ENCODE measurements around the gene FREM2.

Gene FREM2

GRCh38 chr13:38830442-38831045 is 143.7 kb downstream of the FREM2 start:
- no peak for DNase-seq

- no peak for DNase-seq
Measured at GRCh38 chr13:38844581-38844980, 157.7 kb downstream of the FREM2 start.

GRCh38 chr13:38848360-38848759 is 161.5 kb downstream of the FREM2 start:
- no peak for DNase-seq

- DNase-seq = no peak
Measured at GRCh38 chr13:38849315-38849714, 162.4 kb downstream of the FREM2 start.

DNA sequence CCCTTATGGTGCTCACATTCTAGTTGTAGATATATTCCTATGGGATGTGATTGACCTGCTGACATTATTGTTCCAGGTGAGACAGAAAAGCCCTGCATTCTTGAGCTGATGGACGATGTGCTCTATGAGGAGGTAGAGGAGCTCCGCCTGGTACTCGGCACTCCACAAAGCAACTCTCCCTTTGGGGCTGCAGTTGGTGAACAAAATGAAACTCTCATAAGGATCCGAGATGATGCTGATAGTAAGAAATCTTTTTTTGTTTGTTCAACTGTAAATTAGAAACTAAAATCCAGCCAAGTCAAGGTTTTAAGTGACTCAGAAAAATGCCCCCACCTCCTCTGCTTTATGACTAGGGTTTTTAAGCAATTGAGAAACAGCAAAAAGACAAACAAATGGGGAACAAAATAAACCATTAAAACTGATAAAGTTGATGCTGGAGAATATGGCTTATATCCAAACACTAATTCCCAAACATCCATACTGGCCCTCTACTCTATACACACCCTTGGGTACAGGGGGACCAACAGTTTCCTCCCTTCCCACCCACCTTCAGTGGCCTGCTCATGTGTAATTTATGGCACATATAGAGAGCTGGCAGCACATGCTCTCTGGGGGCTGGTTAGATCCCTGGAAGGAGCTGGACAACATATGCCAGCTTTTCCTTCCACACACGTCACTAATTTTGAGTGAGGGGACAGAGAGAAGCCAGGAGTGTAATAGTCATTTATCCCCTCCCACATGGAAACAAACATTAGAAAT is 164.2 kb downstream of the FREM2 start:
- no peak for DNase-seq

DNA sequence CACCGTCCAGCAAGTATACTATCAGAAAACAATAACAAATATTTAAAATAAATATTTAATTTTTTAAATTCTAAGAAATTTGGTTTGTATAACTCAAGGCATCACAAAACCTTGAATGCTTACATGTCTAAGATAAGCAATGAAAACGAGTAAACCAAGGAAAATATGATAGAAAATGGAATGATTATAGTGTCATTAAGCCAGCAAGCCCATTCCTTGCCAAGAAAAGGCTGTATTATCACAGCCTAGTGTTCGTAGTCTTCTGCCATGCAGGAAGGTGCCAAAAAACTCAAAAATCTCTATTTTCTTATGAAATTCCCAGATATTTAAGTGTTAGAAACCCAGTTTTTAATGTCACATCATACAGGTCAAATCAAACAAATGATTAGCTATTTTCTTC is 167.3 kb downstream of the FREM2 start:
- no peak for DNase-seq

DNA sequence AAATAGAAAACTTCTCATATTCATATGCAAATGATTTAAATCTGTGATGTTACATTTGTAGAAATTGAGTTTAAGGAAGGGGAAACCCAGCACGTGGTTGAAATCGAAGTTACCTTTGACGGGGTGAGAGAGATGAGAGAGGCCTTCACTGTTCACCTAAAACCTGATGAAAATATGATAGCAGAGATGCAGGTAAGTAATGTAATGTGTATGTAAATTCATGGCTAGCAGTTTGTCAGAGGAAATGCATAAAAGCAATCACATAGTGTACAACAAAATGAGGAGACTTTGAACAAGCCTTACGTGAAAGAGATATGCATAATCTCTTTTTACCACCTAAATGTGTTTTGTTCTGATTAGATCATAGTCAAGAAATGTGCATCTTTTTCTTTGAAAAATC is 169.2 kb downstream of the FREM2 start:
- no peak for DNase-seq

- DNase-seq = no peak
Measured at GRCh38 chr13:38862443-38862842, 175.6 kb downstream of the FREM2 start.

DNA sequence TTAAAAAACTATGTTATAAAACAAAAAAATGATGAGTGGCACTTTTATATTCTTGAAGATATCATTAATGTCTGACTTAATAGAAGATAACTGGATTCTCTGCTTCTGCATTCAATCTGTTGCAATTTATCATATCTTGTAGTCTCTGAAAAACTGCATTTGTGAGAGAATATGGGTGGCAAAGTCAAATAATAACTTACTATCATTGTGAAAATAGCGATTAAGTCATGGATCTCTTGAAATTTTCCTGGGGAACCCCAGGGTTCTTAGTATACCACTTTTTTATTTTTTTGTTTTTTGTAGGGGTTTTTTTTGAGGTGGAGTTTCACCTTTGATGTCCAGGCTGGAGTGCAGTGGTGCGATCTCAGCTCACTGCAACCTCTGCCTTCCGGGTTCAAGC is 176.7 kb downstream of the FREM2 start:
- DNase-seq = no peak

- no peak for DNase-seq
Measured at GRCh38 chr13:38866649-38867048, 179.8 kb downstream of the FREM2 start.

GRCh38 chr13:38868399-38868798 is 181.5 kb downstream of the FREM2 start:
- no peak for DNase-seq

GRCh38 chr13:38868870-38869269 is 182.0 kb downstream of the FREM2 start:
- no peak for DNase-seq

DNA sequence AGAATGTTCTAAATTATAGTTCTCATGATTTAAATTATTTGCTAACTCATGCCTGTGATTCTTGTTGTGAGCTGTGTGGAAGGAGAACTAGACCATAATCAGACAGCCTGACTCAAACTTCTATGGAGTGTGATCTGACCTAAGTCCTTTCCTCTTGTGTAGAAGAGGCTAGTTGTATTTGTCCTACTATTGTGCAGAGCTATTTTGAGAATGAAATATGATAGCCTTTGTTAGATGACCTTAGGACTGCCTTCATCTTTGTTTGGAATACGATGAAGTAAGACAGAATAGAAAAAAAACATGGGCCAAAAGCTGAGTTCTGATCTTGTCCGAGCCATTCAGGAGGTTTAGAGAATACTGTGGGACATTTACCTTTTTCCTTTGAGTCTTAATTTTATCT is 184.4 kb downstream of the FREM2 start:
- no peak for DNase-seq

DNA sequence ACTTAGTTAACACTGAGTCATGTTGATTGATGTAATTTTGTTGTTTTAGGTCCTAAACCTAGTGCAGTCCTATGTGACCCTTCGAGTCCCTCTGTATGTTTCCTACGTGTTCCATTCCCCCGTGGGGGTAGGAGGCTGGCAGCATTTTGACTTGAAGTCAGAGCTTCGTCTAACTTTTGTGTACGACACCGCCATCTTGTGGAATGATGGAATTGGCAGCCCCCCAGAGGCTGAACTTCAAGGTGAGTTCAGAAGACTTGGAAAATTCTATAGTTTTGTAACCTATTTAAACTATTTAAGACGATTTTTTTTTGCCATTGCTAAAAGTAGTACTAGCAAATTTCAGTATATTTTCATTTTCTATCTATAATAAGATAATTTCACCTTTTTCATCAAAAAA is 185.8 kb downstream of the FREM2 start:
- DNase-seq = peak; percentile 17

DNA sequence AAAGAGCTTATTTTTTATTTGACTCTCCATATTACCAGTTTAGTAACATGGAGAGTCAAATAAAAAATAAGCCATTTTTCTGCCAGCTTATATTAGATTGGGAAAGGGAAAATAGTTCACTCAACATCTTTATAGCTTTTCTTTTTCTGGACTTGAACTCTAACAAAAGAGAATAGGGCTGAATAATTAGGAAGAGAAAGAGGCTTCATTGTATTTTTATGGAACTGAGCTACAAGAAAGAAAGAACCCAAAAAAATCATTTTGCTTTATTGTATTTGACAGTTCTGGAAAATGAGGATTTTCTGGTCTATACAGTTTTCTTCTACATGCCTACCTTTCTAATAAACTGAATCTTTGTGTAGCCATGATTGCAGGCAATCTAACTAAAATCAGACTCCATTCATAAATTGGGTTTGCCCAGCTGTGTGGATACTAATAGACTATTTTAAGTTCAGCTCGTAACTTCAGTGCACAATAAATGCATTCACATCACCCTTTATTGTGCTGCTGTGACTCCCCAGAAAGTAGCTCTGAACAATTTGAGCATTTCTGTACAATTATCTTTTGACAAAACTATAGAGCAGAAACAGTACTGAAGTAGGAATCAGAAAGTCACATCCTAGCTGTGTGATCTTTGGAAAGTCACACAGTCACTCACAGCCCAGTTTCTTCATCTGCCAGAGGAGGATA is 188.5 kb downstream of the FREM2 start:
- no peak for DNase-seq

DNA sequence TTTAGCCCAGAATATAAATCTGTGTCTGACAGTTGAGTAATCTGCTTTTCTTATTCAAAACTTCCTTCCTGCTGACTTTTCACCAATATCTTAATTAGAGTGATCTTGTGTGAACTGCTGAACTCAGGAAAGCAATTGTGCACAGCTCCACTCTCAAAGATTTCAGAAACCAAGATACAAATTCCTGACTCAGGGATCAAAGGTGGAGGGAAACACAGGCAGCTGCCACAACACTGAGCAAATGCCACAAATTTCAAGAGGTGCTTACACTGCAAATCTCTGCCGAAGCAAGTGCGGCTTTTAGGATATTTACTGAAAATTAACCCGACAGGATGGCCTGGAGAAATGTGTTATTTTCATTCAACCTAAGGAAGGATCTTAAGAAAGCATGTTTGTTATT is 192.4 kb downstream of the FREM2 start:
- no peak for DNase-seq

- no peak for DNase-seq
Measured at GRCh38 chr13:38879786-38880185, 192.9 kb downstream of the FREM2 start.

- no peak for DNase-seq
Measured at GRCh38 chr13:38880397-38880796, 193.5 kb downstream of the FREM2 start.

- DNase-seq = no peak
Measured at GRCh38 chr13:38883783-38884182, 196.9 kb downstream of the FREM2 start.

GRCh38 chr13:38888309-38888708 is 201.4 kb downstream of the FREM2 start:
- DNase-seq = no peak

DNA sequence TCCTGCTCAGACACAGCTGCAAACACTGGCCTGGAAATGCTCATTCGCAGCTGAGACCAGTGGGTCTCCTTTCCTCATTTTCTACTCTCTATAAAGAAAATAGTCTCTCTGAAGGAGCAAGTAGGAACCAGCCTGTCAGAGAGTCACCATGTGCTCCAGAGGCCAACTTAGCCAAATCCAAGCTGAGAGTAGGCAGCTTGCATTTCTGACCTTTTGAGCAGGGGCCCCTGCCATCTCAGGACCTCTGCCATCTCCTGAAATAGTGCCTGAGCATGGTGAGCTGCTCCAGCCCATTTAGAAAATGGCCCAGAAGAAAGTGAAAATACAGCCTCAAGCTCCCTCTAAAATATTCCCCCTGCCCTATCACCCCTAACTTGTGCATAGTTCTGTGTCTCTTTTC is 208.2 kb downstream of the FREM2 start:
- no peak for DNase-seq

DNA sequence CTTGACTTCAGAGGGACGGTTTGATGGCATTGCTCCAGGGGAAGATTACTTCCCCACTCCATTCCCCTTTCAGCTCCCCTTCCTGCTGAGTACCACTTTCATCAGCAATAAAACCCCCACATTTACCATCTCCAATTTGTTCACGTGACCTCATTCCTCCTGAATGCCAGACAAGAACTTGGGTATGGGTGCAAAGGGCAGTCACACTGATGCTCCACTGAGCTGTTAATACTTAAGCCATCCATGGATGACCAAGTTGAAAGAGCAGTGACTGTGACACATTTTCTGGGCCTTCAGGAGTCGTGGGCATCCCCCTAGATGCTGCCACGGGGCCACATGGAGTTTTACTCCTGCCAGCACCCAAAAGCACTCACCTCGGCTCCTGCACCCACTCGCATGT is 210.6 kb downstream of the FREM2 start:
- no peak for DNase-seq

DNA sequence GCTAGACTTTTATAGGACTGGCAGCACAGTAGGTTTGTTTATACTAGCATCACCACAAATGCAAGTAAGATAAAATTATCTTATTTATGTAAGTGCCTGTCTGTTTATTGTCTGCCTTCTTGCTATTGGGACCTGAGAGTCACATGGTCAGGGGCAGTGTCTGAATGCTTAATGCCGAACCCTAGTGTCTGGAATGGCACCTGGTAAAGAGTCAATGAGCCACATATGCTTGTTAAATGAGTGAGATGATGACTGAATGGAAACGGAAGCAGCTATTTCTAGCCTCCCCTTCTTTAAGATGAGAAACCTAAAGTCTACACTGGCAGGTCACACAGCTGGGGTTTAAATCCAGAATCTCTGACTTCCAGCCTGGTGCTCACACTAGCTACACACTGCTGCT is 211.6 kb downstream of the FREM2 start:
- DNase-seq = no peak

GRCh38 chr13:38899571-38899970 is 212.7 kb downstream of the FREM2 start:
- no peak for DNase-seq
